Keratinocyte (primary cell): Measurements from ENCODE around the gene GJB4. TPM values are rescaled to one million over a fixed set of nuclear protein-coding genes. Genes with fewer than 3 reads are reported as not detected.

Experiments
- DNase-seq: peaks from one replicate; pipeline ENCODE4 v3.0.0-alpha.2; 2011; ENCODE audit warnings: low read depth, missing footprints, low spot score
- FAIRE-seq: peaks from 2 replicates; lab custom pipeline; 2011; peaks lifted over from hg19 to GRCh38; lab: Jason Lieb, UNC
- H2AFZ ChIP-seq: 2 replicates; pipeline ENCODE4 v1.6.0; 2012; ENCODE audit warnings: low read length, control low read depth, inconsistent platforms; ENCODE audit not compliant: control insufficient read depth
- H3K27ac ChIP-seq: 2 replicates; pipeline ENCODE4 v1.5.1; 2011; ENCODE audit warnings: low read length; ENCODE audit not compliant: control insufficient read depth, insufficient read depth
- H3K27me3 ChIP-seq: 3 replicates; pipeline ENCODE4 v1.6.0; 2011; ENCODE audit warnings: low read length; ENCODE audit not compliant: control insufficient read depth, insufficient read depth; ENCODE audit errors: extremely low read depth
- H3K36me3 ChIP-seq, 2 experiments: 2 replicates in 1 of 2; 3 replicates in 1 of 2; pipeline ENCODE4 v1.5.1; 2011; ENCODE audit warnings: low read length in 2 of 2, mild to moderate bottlenecking in 1 of 2; ENCODE audit not compliant: control insufficient read depth in 2 of 2, insufficient read depth in 2 of 2; ENCODE audit errors: extremely low read depth in 1 of 2
- H3K4me1 ChIP-seq: 3 replicates; pipeline ENCODE4 v1.5.1; 2011; ENCODE audit warnings: low read length; ENCODE audit not compliant: control insufficient read depth, insufficient read depth; ENCODE audit errors: extremely low read depth
- H3K4me2 ChIP-seq: 3 replicates; pipeline ENCODE4 v1.6.0; 2011; ENCODE audit warnings: low read depth, low read length; ENCODE audit not compliant: control insufficient read depth, insufficient read depth; ENCODE audit errors: extremely low read depth
- H3K4me3 ChIP-seq, 3 experiments: fragments of 200-600 bp in 1 of 3; sonication (generic) in 1 of 3; 2 replicates in 2 of 3; 3 replicates in 1 of 3; pipeline ENCODE4 v1.5.1; 2011 to 2016; ENCODE audit warnings: low read length in 3 of 3, mild to moderate bottlenecking in 3 of 3, control low read depth in 2 of 3, inconsistent platforms in 1 of 3, low read depth in 1 of 3, mixed read lengths in 1 of 3, mixed run types in 1 of 3, moderate library complexity in 1 of 3; ENCODE audit not compliant: control insufficient read depth in 2 of 3, insufficient read depth in 2 of 3; ENCODE audit errors: extremely low read depth in 1 of 3
- H3K79me2 ChIP-seq: 2 replicates; pipeline ENCODE4 v1.6.0; 2012; ENCODE audit warnings: low read length; ENCODE audit not compliant: control insufficient read depth, insufficient read depth
- H3K9ac ChIP-seq: 3 replicates; pipeline ENCODE4 v1.6.0; 2011; ENCODE audit warnings: low read length; ENCODE audit not compliant: control insufficient read depth, insufficient read depth; ENCODE audit errors: extremely low read depth
- H3K9me1 ChIP-seq: 3 replicates; pipeline ENCODE4 v1.6.0; 2011; ENCODE audit warnings: low read length; ENCODE audit not compliant: control insufficient read depth, insufficient read depth; ENCODE audit errors: extremely low read depth
- H3K9me3 ChIP-seq: 2 replicates; pipeline ENCODE4 v1.5.1; 2012; ENCODE audit warnings: low read depth, low read length; ENCODE audit not compliant: control insufficient read depth
- H4K20me1 ChIP-seq: 3 replicates; pipeline ENCODE4 v1.6.0; 2011; ENCODE audit warnings: low read length; ENCODE audit not compliant: control insufficient read depth, insufficient read depth; ENCODE audit errors: extremely low read depth
- EZH2 ChIP-seq: IDR thresholded peaks from one replicate; pipeline ENCODE4 v1.6.1; 2012; ENCODE audit warnings: inconsistent platforms, mild to moderate bottlenecking, low read length, moderate library complexity
- dilution Hi-C: fragments of 300-500 bp; cut with MboI; formaldehyde crosslinking; loops from one replicate; pipeline ENCODE4 v1.7.0; 2020; ENCODE audit warnings: low sequenced_read_pairs; ENCODE audit not compliant: extremely low pct_ligation_motif_present
- polyA plus RNA-seq, 5 experiments: library from polyadenylated mRNA; depleted of rRNA in 3 of 5; stranded (reverse) in 3 of 5; stranded (forward) in 1 of 5; unstranded in 1 of 5; fragments of >200 nt; gene quantifications; 1 replicate in 1 of 5; 2 replicates in 3 of 5; 3 replicates in 1 of 5; pipeline versions ENCODE4 v1.2.1 to v1.2.3, GENCODE V29; 2011 to 2012; ENCODE audit warnings: missing spikeins in 2 of 5, low read depth in 1 of 5, low replicate concordance in 1 of 5
- TF ChIP-seq, protein P1 (sequence below), 3 experiments: IDR thresholded peaks in 1 of 3; conservative IDR thresholded peaks in 1 of 3; optimal IDR thresholded peaks in 1 of 3; 2 replicates in 2 of 3; 3 replicates in 1 of 3; pipeline versions ENCODE3 to v1.5.1; 2011; ENCODE audit warnings: low read length in 3 of 3, mild to moderate bottlenecking in 3 of 3, moderate library complexity in 2 of 3, control low read depth in 1 of 3, inconsistent platforms in 1 of 3; ENCODE audit not compliant: insufficient read depth in 2 of 3; ENCODE audit errors: extremely low read depth in 1 of 3

Gene GJB4
- polyA plus RNA-seq, 1 donor (not counting 4 experiments of a cell fraction or from before 2014, with no cell fraction given): 18.1 TPM

DNA sequence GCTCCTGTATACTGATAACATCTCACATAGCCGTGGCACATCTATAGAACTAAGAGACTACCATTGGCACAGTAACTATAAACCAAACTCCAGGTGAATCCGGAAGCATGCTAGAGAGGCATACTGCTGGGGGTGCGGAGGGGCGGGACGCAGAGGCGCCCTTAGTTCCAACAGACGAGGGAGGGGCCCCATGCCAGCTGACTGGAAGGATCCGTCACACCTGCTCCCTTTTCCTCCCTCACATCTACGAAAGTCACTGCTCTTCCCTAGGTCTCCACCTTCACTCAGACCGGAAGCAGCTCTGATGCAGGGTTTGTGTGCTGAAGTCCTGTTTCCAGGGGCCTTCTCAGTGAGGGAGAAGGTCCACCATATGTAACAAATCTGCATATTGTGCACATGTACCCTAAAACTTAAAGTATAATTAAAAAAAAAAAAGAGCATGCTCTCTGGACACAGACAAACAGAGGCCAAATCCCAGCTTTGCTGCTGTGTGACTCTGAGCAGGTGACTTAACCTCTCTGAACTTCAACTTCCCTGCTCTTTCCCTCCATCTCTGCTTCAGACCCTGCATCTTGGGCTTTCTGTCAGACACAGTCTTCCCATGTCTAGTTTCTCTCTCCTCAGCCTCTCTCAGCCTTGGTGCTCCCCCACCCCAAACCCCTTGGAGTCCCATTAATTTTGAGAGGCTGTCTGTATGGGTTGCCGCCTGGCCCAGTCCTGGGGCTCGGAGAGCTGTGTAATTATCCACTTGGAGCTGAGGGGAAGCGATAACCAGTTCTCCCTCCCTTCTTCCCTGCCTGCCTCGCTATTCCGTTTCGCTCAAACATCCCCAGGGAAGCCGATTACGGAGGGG is 12.5 kb upstream of the GJB4 start:
- Histone ChIP-seq H3K9ac (no peak overlapping the region), H4K20me1 (no peaks in the 10 kb centered on the region), H3K79me2 (no peaks in the 10 kb centered on the region), H3K4me2 (no peak overlapping the region), H3K9me3 (no peaks in the 10 kb centered on the region), H3K27me3 (no peaks in the 10 kb centered on the region), H3K4me1 (no peaks in the 10 kb centered on the region), H3K9me1 (no peaks in the 10 kb centered on the region), H3K36me3 (no peaks in the 10 kb centered on the region), H3K4me3 (no peak overlapping the region), H3K27ac (no peak overlapping the region), H2AFZ (no peak overlapping the region)
- dilution Hi-C loops: no loop called here
- no peak for FAIRE-seq
- TF ChIP-seq EZH2: no peak
- TF ChIP-seq, protein P1, sequence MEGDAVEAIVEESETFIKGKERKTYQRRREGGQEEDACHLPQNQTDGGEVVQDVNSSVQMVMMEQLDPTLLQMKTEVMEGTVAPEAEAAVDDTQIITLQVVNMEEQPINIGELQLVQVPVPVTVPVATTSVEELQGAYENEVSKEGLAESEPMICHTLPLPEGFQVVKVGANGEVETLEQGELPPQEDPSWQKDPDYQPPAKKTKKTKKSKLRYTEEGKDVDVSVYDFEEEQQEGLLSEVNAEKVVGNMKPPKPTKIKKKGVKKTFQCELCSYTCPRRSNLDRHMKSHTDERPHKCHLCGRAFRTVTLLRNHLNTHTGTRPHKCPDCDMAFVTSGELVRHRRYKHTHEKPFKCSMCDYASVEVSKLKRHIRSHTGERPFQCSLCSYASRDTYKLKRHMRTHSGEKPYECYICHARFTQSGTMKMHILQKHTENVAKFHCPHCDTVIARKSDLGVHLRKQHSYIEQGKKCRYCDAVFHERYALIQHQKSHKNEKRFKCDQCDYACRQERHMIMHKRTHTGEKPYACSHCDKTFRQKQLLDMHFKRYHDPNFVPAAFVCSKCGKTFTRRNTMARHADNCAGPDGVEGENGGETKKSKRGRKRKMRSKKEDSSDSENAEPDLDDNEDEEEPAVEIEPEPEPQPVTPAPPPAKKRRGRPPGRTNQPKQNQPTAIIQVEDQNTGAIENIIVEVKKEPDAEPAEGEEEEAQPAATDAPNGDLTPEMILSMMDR (optimal IDR thresholded peaks at IDR 0.05 in 1 of 3, IDR thresholded peaks at IDR 0.05 in 1 of 3, conservative IDR thresholded peaks at IDR 0.05 in 1 of 3; ENCODE audit: extremely low read depth in 1 of 3, insufficient read depth in 2 of 3, low read length in 3 of 3): no peak
- DNase-seq: no peak

DNA sequence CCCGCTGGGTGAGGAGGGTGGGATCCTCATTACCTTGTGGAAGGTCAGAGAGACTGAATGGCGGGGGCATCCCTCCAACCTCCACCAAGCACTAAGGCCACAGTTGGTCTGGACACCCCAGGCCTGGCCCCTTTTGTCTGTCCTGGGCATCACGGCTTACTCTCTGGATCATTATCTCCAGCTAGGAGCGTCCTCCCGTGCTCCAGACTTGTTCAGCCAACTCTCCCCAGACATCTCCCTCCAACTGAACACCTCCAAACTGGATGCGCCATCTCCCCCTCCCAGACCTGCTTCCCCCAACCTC is 11.9 kb upstream of the GJB4 start:
- FAIRE-seq (no peak), DNase-seq (no peak)
- Histone ChIP-seq H3K79me2 (no peaks in the 10 kb centered on the region), H4K20me1 (no peaks in the 10 kb centered on the region), H3K9me1 (no peaks in the 10 kb centered on the region), H3K9me3 (peaks cover 1% of the 10 kb centered on the region), H2AFZ (no peak overlapping the region), H3K36me3 (no peaks in the 10 kb centered on the region), H3K4me3 (no peak overlapping the region), H3K4me2 (no peak overlapping the region), H3K9ac (no peak overlapping the region), H3K27ac (no peak overlapping the region), H3K4me1 (no peaks in the 10 kb centered on the region), H3K27me3 (no peaks in the 10 kb centered on the region)
- dilution Hi-C loops: no loop called here
- TF ChIP-seq, protein P1 (optimal IDR thresholded peaks at IDR 0.05 in 1 of 3, IDR thresholded peaks at IDR 0.05 in 1 of 3, conservative IDR thresholded peaks at IDR 0.05 in 1 of 3; ENCODE audit: extremely low read depth in 1 of 3, insufficient read depth in 2 of 3, low read length in 3 of 3): no peak
- no peak for TF ChIP-seq EZH2
